ENCODE results near the gene CAT.

The CAT gene

GRCh38 chr11:34493468-34493867 is 54.7 kb downstream of the CAT start:
- in situ Hi-C loops (cut with MboI; ENCODE audit: low sequenced_read_pairs) = loop anchor here (10.0 to 25.0 kb wide), 2 partner anchors 499 to 656 kb away; no protein-coding TSS in a partner anchor

DNA sequence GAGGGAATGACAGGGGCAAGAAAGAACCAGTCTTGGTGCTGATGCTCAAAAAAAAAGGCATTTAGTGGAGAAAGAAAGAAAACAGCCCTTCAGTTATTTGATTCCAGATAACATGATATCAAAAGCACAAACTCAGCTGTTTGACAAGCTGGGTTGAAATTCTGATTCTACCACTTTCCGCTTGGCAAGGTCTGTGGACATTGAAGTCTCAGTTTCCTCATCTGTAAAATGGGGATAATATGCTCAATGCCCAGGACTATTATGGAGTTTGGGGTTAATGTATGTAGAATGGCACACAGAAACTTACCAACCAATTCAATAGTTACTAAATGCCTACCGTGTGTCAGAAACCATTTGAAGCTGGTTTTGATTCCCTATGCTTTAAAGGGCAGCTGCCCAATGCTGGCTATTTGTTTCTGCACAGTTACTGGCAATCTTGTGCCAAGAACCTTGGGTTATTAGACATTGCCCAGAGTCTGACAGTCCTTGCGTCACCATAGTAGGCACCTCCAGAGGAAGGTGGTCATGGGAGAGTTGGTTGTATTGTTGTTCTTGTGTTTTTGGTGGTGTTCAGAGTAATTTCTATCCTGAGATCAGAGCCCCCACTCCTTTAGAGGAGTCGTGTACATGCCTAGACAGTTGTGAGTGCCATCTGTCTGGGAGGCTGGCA is 55.3 kb downstream of the CAT start:
- in situ Hi-C loops (cut with MboI; ENCODE audit: low sequenced_read_pairs) = loop anchor here (10.0 to 25.0 kb wide), 2 partner anchors 499 to 657 kb away; no protein-coding TSS in a partner anchor

DNA sequence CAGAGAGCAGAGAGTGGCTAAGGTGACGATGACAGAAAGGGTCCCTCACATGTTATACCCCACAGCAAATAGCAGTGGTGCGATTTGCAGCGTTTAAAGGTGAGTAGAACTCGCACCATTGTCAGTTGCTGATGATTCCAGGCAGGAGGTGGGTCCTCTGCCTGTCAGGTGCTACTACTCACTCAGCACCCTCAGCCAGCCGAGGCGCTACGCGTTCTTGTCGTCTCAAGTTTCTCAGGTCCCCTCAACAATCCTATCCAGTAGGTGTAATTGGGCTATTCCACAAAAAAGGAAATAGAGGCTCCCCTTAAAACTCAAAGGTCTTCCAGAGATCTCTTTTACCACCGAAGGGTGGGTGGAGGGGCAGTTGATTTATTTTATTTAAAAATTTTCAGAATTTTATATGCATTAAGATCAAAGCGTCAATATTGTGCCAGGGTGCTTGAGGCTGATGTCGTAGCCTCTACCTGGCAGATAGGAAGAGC is 56.5 kb downstream of the CAT start:
- in situ Hi-C loops (cut with MboI; ENCODE audit: low sequenced_read_pairs) = loop anchor here (10.0 to 25.0 kb wide), 2 partner anchors 500 to 658 kb away; no protein-coding TSS in a partner anchor

- in situ Hi-C loops (cut with MboI; ENCODE audit: low sequenced_read_pairs) = loop anchor here (10.0 to 25.0 kb wide), 2 partner anchors 501 to 659 kb away; no protein-coding TSS in a partner anchor
Measured at GRCh38 chr11:34495724-34496377, 57.1 kb downstream of the CAT start.

GRCh38 chr11:34499719-34500500 is 61.2 kb downstream of the CAT start:
- in situ Hi-C loops (cut with MboI; ENCODE audit: low sequenced_read_pairs) = loop anchor here (10.0 to 25.0 kb wide), 2 partner anchors 505 to 663 kb away; no protein-coding TSS in a partner anchor

- in situ Hi-C loops (cut with MboI; ENCODE audit: low sequenced_read_pairs) = no loop called here
Measured at GRCh38 chr11:34501500-34501899, 62.8 kb downstream of the CAT start.

GRCh38 chr11:34501949-34502348 is 63.2 kb downstream of the CAT start:
- in situ Hi-C loops (cut with MboI; ENCODE audit: low sequenced_read_pairs) = no loop called here

- in situ Hi-C loops (cut with MboI; ENCODE audit: low sequenced_read_pairs) = no loop called here
Measured at GRCh38 chr11:34502949-34503348, 64.2 kb downstream of the CAT start.

GRCh38 chr11:34505874-34506273 is 67.1 kb downstream of the CAT start:
- in situ Hi-C loops (cut with MboI; ENCODE audit: low sequenced_read_pairs) = no loop called here

DNA sequence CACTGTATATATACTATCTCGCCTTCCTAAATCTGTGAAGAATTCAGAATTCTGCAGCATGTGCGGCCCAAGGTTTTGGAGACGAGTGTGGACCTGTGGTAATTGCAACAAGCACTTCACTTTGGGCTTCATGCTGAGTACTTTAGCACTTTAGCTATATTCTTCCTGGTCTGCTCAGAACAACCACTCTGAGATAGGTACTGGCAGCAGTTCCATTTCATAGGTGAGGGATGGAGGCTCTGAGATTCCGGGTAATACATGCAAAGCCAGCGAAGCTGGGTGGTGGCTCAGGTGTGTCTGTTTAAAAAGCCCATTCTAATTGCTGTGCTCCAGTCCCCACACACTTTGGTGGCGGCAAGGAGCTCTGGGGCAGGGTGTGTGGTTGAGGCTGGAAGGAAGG is 68.4 kb downstream of the CAT start:
- in situ Hi-C loops (cut with MboI; ENCODE audit: low sequenced_read_pairs) = no loop called here

- in situ Hi-C loops (cut with MboI; ENCODE audit: low sequenced_read_pairs) = no loop called here
Measured at GRCh38 chr11:34507610-34508009, 68.9 kb downstream of the CAT start.

DNA sequence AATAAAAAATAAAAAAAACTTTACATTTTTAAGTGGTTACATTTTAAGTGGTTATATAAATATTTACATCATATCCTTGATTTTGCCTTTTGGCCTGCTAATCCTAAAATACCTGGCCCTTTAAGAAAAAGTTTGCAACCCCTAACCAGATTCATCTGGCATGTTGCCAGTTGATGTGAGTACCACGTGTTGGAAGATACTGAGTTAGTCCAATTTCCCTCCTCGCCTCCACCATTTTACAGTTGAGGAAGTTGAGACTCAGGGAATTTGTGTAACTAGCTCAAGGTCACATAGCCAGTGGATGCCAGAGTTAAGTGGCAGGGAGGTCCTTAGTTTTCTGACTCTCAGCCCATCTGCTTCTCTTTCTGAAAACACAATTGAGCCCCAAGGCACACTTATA is 69.8 kb downstream of the CAT start:
- in situ Hi-C loops (cut with MboI; ENCODE audit: low sequenced_read_pairs) = no loop called here

DNA sequence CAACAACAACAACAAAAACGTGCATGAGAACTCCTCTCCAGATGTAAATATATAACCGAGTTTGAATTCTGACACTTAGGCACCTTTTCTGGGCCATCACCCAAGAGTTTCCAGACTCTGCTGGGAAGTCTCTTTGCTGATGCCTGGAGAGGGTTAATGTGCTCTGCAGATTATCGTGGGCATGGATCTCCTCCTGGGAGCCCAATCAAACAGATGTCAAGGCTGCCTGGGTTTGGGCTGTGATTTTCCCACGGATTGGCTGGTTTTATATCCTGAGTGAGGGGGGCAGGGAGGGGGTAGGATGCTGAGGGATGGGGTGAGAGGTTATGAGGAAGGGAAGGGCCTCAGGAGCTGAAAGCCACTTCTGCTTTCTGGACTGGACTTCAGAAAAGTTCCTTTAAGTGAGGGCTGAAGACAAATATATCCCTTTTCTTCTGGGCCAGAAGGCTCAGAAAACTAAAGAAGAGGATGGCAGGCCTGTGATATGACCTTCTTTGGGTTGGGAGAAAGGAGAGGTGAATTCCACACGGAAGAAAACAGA is 70.7 kb downstream of the CAT start:
- in situ Hi-C loops (cut with MboI; ENCODE audit: low sequenced_read_pairs) = no loop called here

- in situ Hi-C loops (cut with MboI; ENCODE audit: low sequenced_read_pairs) = no loop called here
Measured at GRCh38 chr11:34510218-34510617, 71.5 kb downstream of the CAT start.

- in situ Hi-C loops (cut with MboI; ENCODE audit: low sequenced_read_pairs) = no loop called here
Measured at GRCh38 chr11:34510673-34511072, 71.9 kb downstream of the CAT start.

DNA sequence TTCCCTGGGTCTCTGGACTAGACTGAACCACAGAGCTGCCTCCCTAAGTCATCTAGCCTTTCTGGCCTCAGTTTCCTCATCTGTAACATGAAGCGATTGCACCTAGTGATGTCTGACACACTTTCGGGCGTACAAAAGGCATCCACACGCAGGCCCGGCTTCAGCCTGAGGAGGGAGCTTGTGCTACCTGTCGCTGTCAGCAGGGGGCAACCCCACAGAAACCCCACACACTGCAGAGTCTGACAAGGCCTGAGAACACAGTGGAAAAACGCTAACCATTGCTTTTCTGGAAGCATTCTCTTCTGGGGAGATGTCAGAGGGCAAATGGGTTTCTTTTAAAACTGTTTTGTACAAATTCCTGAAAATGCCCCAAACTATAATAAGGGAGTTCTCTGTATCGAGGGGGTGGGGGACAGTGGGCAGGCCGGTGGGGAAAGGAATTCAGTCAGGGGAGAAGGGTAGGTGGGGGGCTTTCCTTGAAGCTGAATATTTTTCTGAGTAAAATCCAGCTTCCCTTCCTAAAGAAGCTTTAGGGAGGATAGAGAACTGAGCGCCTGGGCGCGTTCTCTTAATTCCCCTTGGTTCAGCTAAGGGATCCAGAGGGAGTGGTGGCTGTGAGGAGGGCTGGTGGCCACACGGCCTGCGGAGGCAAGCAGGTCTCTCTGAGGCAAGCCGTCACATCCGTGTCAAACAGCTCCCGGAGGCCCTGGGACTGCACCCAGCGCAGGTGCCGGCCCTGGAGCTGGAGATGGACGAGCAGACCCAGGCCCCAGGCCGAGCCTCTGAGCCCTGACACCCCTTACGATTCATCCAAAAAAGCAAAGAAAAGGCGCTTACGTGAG is 74.3 kb downstream of the CAT start:
- in situ Hi-C loops (cut with MboI; ENCODE audit: low sequenced_read_pairs) = no loop called here

GRCh38 chr11:34513682-34514449 is 75.1 kb downstream of the CAT start, which contains the start of gene ELF5:
TSS of gene ELF5 (minus strand) at chr11:34513794. CDS start at chr11:34505749, 8,045 bp downstream.
- in situ Hi-C loops (cut with MboI; ENCODE audit: low sequenced_read_pairs) = no loop called here

DNA sequence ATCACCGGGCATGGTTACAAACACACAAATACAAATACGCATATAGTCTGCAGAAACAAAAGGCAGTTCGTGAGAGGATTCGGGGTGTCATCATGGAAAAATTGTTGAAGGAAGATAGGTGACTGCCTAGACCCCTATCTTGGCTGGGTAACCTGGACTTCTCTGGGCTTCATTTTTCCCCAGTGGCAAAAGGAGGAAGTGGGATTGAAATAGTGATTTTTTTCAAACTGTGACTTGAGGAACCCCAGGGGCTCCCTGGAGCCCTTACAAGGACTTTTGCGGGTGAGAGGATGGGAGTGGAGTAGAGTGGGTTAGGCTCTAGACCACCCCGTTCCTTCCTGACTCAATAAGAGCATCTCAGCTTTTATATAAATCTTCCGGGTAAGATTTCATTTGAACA is 75.9 kb downstream of the CAT start:
- in situ Hi-C loops (cut with MboI; ENCODE audit: low sequenced_read_pairs) = no loop called here

Data from HL-60/S4 (cell line).